SJSA1 (cell line): Measurements from ENCODE around the gene KASH5. TPM values are rescaled to one million over a fixed set of nuclear protein-coding genes. Genes with fewer than 3 reads are reported as not detected.

Source experiments
- DNase-seq, 2 experiments: peaks; one replicate each; pipeline ENCODE4 v3.0.0-alpha.2; 2015 to 2020; ENCODE audit warnings: low spot score in 2 of 2, low read depth in 1 of 2
- H3K27ac ChIP-seq: fragments of 250-450 bp; sonication (Bioruptor Pico); 2 replicates; pipeline ENCODE4 v1.5.1; 2020; ENCODE audit warnings: mild to moderate bottlenecking, moderate library complexity
- H3K27me3 ChIP-seq: fragments of 250-450 bp; sonication (Bioruptor Pico); replicated peaks from 2 replicates; pipeline ENCODE4 v1.5.1; 2020; ENCODE audit warnings: mild to moderate bottlenecking, moderate library complexity
- H3K36me3 ChIP-seq: fragments of 250-450 bp; sonication (Bioruptor Pico); 2 replicates; pipeline ENCODE4 v1.5.1; 2020; ENCODE audit warnings: mild to moderate bottlenecking
- H3K4me1 ChIP-seq: fragments of 250-450 bp; sonication (Bioruptor Pico); replicated peaks from 2 replicates; pipeline ENCODE4 v1.6.1; 2021; ENCODE audit warnings: mild to moderate bottlenecking
- H3K4me3 ChIP-seq: fragments of 250-450 bp; sonication (Bioruptor Pico); 2 replicates; pipeline ENCODE4 v1.5.1; 2020; ENCODE audit warnings: mild to moderate bottlenecking
- H3K9me3 ChIP-seq: fragments of 250-450 bp; sonication (Bioruptor Pico); replicated peaks from 2 replicates; pipeline ENCODE4 v1.5.1; 2020; ENCODE audit warnings: mild to moderate bottlenecking
- total RNA-seq: library from RNA; depleted of rRNA; stranded (reverse); fragments of >200 nt; shearing (Covaris generic); gene quantifications from 2 replicates; pipeline ENCODE4 v1.2.3, GENCODE V29; 2014; rRNA removed

KASH5 gene, protein sequence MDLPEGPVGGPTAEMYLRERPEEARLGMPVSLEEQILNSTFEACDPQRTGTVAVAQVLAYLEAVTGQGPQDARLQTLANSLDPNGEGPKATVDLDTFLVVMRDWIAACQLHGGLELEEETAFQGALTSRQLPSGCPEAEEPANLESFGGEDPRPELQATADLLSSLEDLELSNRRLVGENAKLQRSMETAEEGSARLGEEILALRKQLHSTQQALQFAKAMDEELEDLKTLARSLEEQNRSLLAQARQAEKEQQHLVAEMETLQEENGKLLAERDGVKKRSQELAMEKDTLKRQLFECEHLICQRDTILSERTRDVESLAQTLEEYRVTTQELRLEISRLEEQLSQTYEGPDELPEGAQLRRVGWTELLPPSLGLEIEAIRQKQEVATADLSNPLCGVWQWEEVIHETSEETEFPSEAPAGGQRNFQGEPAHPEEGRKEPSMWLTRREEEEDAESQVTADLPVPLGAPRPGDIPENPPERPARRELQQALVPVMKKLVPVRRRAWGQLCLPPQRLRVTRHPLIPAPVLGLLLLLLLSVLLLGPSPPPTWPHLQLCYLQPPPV
- not detected in 2 replicates for total RNA-seq

GRCh38 chr19:49387936-49388372 is at the start of gene KASH5:
KASH5 (plus strand) TSS chr19:49388249; CDS start chr19:49390884, 2,635 bp downstream.
- Histone ChIP-seq H3K9me3 (no peaks in the 10 kb centered on the region), H3K4me3 (no peak within 1 kb of the TSS), H3K27me3 (peaks cover 40% of the 10 kb centered on the region), H3K4me1 (no peaks in the 10 kb centered on the region), H3K36me3 (no peaks in the 10 kb centered on the region), H3K27ac (no peak within 1 kb of the TSS)
- no peak for DNase-seq

- Histone ChIP-seq H3K4me1 (0 out of 2 replicates have a peak, but pooled peaks cover 3% of the 10 kb centered on the region), H3K9me3 (no peaks in the 10 kb centered on the region), H3K27ac (no peak overlapping the region), H3K4me3 (no peak overlapping the region), H3K27me3 (no peaks in the 10 kb centered on the region), H3K36me3 (peaks cover 22% of the 10 kb centered on the region)
- DNase-seq = no peak
Measured at GRCh38 chr19:49338691-49339300, 49.3 kb upstream of the KASH5 start.

GRCh38 chr19:49339301-49340068 is 48.6 kb upstream of the KASH5 start:
- no peak overlapping the region for H3K4me3 ChIP-seq
- H3K4me1 ChIP-seq = 0 out of 2 replicates have a peak, but pooled peaks cover 3% of the 10 kb centered on the region
- no peaks in the 10 kb centered on the region for H3K9me3 ChIP-seq
- no peak for DNase-seq
- H3K27me3 ChIP-seq = no peaks in the 10 kb centered on the region
- no peak overlapping the region for H3K27ac ChIP-seq
- H3K36me3 ChIP-seq = peaks cover 26% of the 10 kb centered on the region

DNA sequence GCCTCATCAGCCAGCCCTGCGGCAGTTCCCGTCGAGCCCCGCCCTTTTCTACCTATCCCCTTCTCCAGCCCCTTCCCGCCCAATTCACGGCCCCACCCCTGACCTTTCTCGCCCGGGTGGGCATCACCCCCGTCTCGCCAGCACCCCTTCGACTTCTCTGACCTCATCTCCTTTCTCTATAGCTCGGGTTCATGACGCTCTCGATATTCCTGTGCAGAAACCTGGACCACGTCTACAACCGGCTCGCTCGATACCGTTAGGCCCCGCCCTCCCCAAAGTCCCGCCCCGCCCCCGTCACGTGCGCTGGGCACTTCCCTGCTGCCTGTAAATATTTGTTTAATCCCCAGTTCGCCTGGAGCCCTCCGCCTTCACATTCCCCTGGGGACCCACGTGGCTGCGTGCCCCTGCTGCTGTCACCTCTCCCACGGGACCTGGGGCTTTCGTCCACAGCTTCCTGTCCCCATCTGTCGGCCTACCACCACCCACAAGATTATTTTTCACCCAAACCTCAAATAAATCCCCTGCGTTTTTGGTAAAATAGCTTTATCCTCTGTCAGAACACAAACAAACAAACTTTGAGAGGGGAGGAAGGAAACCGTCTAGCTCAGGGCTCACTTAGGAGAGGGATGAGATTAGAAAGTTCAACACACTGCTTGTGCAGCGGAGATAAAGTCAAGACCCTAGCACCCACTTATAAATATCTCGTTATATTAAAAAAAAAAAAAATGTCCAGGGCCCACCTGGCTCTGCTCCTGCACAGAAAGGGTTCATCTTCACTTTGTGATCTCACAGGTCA is 47.8 kb upstream of the KASH5 start:
- no peak overlapping the region for H3K4me3 ChIP-seq
- H3K9me3 ChIP-seq = no peaks in the 10 kb centered on the region
- DNase-seq = peak in 1 of 2 experiments; percentile 7
- H3K4me1 ChIP-seq = 0 out of 2 replicates have a peak, but pooled peaks cover 3% of the 10 kb centered on the region
- H3K36me3 ChIP-seq = peaks cover 34% of the 10 kb centered on the region
- H3K27ac ChIP-seq = no peak overlapping the region
- no peaks in the 10 kb centered on the region for H3K27me3 ChIP-seq

- Histone ChIP-seq H3K27me3 (no peaks in the 10 kb centered on the region), H3K27ac (no peak overlapping the region), H3K36me3 (peaks cover 39% of the 10 kb centered on the region), H3K4me1 (0 out of 2 replicates have a peak, but pooled peaks cover 3% of the 10 kb centered on the region), H3K4me3 (no peak overlapping the region), H3K9me3 (no peaks in the 10 kb centered on the region)
- no peak for DNase-seq
Measured at GRCh38 chr19:49340865-49341718, 47.0 kb upstream of the KASH5 start.

GRCh38 chr19:49342291-49342721 is 45.7 kb upstream of the KASH5 start:
- Histone ChIP-seq H3K27ac (no peak overlapping the region), H3K27me3 (no peaks in the 10 kb centered on the region), H3K4me1 (0 out of 2 replicates have a peak, but pooled peaks cover 3% of the 10 kb centered on the region), H3K9me3 (no peaks in the 10 kb centered on the region), H3K4me3 (no peak overlapping the region), H3K36me3 (peaks cover 51% of the 10 kb centered on the region)
- DNase-seq = no peak

- Histone ChIP-seq H3K4me1 (0 out of 2 replicates have a peak, but pooled peaks cover 3% of the 10 kb centered on the region), H3K27ac (no peak overlapping the region), H3K9me3 (no peaks in the 10 kb centered on the region), H3K27me3 (no peaks in the 10 kb centered on the region), H3K4me3 (no peak overlapping the region), H3K36me3 (peaks cover 59% of the 10 kb centered on the region)
- DNase-seq = no peak
Measured at GRCh38 chr19:49343123-49343522, 44.9 kb upstream of the KASH5 start.

DNA sequence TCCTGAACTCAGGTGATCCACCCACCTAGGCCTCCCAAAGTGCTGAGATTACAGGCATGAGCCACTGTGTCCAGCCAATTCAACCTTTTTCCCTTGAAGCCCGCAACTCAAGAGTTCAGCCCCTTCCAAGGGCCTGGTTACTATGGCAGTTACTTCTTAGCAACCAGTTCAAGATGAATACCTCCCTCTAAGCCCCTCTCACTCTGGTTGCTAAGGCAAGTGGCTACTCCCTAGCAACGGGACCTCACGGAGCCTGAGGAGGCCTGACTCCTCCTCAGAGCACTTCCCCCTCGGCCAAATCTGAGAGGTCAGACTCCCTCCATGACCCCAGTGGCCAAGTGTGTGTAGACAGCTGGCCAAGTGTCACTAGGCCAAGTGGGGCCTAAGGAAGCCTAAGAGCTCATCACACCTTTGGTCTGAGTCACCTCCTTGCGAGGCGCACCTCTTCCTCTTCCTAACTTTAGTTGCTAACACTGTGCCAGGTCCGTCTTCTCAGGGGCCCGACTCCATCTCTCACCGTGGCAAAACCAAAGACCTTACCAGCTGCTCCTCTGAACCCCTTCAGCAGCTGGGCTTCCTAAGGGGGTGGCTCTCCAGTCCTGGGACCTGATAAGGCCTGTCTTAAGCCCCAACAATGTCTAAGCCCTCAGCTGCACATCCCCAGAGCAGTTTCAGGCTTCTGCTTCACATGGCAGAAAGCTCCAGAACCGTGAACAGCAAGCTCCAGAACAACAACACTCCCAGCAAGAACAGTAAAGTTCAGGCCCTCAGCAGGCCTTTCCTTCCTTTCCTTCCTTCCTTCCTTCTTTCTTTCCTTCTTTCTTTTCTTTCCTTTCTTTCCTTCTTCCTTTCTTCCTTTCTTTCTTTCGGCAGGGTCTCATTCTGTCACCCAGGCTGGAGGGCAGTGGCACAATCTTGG is 43.3 kb upstream of the KASH5 start:
- H3K4me3 ChIP-seq = no peak overlapping the region
- no peak for DNase-seq
- H3K27ac ChIP-seq = no peak overlapping the region
- H3K4me1 ChIP-seq = 0 out of 2 replicates have a peak, but pooled peaks cover 3% of the 10 kb centered on the region
- no peaks in the 10 kb centered on the region for H3K27me3 ChIP-seq
- H3K9me3 ChIP-seq = no peaks in the 10 kb centered on the region
- peaks cover 70% of the 10 kb centered on the region for H3K36me3 ChIP-seq

- no peaks in the 10 kb centered on the region for H3K27me3 ChIP-seq
- H3K36me3 ChIP-seq = peaks cover 74% of the 10 kb centered on the region
Measured at GRCh38 chr19:49347191-49347590, 40.9 kb upstream of the KASH5 start.

GRCh38 chr19:49347835-49348234 is 40.2 kb upstream of the KASH5 start:
- DNase-seq = no peak
- Histone ChIP-seq H3K4me3 (no peak overlapping the region), H3K27me3 (no peaks in the 10 kb centered on the region), H3K27ac (no peak overlapping the region), H3K4me1 (no peaks in the 10 kb centered on the region), H3K9me3 (no peaks in the 10 kb centered on the region), H3K36me3 (peaks cover 68% of the 10 kb centered on the region)

More at GRCh38 chr19:49347191-49347590, 40.9 kb upstream of the KASH5 start:
- Histone ChIP-seq H3K4me1 (no peaks in the 10 kb centered on the region), H3K4me3 (no peak overlapping the region), H3K9me3 (no peaks in the 10 kb centered on the region), H3K27ac (no peak overlapping the region)
- DNase-seq = no peak
